Neural progenitor cell (in vitro differentiated cells): ENCODE results near the gene UBL4B.

Experiments
- EZH2phosphoT487 ChIP-seq: fragments of 200-600 bp; sonication (generic); IDR thresholded peaks from 2 replicates; pipeline ENCODE4 v1.6.1; 2017; ENCODE audit warnings: antibody characterized with exemption
- TF ChIP-seq, protein P1 (sequence below): fragments of 200-600 bp; sonication (generic); IDR thresholded peaks from 2 replicates; pipeline ENCODE4 v1.5.1; 2017; ENCODE audit warnings: antibody characterized with exemption, mild to moderate bottlenecking

DNA sequence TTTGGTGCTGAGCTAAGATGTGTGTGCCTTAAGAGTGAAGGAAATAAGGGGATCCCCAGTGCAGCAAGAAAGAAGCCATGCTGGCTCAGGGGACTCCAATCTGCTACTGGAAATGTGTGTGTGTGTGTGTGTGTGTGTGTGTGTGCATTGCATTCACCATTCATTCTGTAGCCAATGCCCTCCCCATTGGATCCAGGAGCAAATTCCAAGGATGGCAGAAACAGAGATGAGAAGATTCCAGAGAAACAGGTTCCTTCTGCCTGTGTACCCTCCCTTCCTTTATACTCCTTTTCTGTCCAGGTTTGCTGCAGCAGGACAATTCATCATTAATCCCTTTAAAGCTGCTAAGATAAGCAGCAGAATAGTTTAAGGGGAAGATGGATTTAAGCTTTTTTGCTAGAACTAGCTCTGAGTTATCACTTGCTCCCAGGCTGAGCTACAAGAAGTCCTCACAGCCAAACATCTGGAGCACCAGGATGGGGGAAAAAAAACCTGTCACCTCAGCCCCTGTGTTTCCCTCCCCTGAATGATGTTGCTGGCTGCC is 41.2 kb downstream of the UBL4B start:
- no peak for TF ChIP-seq EZH2phosphoT487
- TF ChIP-seq, protein P1, sequence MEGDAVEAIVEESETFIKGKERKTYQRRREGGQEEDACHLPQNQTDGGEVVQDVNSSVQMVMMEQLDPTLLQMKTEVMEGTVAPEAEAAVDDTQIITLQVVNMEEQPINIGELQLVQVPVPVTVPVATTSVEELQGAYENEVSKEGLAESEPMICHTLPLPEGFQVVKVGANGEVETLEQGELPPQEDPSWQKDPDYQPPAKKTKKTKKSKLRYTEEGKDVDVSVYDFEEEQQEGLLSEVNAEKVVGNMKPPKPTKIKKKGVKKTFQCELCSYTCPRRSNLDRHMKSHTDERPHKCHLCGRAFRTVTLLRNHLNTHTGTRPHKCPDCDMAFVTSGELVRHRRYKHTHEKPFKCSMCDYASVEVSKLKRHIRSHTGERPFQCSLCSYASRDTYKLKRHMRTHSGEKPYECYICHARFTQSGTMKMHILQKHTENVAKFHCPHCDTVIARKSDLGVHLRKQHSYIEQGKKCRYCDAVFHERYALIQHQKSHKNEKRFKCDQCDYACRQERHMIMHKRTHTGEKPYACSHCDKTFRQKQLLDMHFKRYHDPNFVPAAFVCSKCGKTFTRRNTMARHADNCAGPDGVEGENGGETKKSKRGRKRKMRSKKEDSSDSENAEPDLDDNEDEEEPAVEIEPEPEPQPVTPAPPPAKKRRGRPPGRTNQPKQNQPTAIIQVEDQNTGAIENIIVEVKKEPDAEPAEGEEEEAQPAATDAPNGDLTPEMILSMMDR = no peak
